DND-41 (cell line): ENCODE results near the gene PPP1R1B.

Source experiments
- ATAC-seq: fragments of 200-7000 bp; cut with Tn5 transposase; 3 replicates; pipeline ENCODE4 v1.9.1; 2021; ENCODE audit warnings: low read depth; ENCODE audit not compliant: insufficient read depth
- DNase-seq: peaks from one replicate; pipeline ENCODE4 v3.0.0-alpha.2; 2020
- H2AFZ ChIP-seq: 2 replicates; pipeline ENCODE4 v1.6.0; 2012; ENCODE audit warnings: low read depth, low read length
- H3K27ac ChIP-seq: 2 replicates; pipeline ENCODE4 v1.5.1; 2012; ENCODE audit warnings: low read length, inconsistent platforms
- H3K27me3 ChIP-seq: fragments of 200-600 bp; sonication (generic); 2 replicates; pipeline ENCODE4 v1.6.0; 2012; ENCODE audit warnings: low read length, mild to moderate bottlenecking, inconsistent platforms; ENCODE audit not compliant: insufficient read depth, poor library complexity
- H3K36me3 ChIP-seq: 2 replicates; pipeline ENCODE4 v1.5.1; 2012; ENCODE audit warnings: low read length, inconsistent platforms; ENCODE audit not compliant: insufficient read depth
- H3K4me1 ChIP-seq: 2 replicates; pipeline ENCODE4 v1.5.1; 2012; ENCODE audit warnings: mild to moderate bottlenecking, low read length; ENCODE audit not compliant: insufficient read depth
- H3K4me2 ChIP-seq: 2 replicates; pipeline ENCODE4 v1.6.0; 2012; ENCODE audit warnings: mild to moderate bottlenecking, moderate library complexity, low read length, inconsistent platforms; ENCODE audit not compliant: insufficient read depth
- H3K4me3 ChIP-seq, 2 experiments: fragments of 200-600 bp in 1 of 2; shearing (Covaris generic) in 1 of 2; 2 replicates each; pipeline ENCODE4 v1.5.1; 2012 to 2016; ENCODE audit warnings: inconsistent platforms in 2 of 2, low read length in 2 of 2, mild to moderate bottlenecking in 2 of 2, low read depth in 1 of 2, moderate library complexity in 1 of 2
- H3K79me2 ChIP-seq: 2 replicates; pipeline ENCODE4 v1.6.0; 2012; ENCODE audit warnings: low read length, inconsistent platforms; ENCODE audit not compliant: insufficient read depth
- H3K9ac ChIP-seq: 2 replicates; pipeline ENCODE4 v1.6.0; 2012; ENCODE audit warnings: low read depth, mild to moderate bottlenecking, inconsistent platforms, low read length, moderate library complexity
- H3K9me3 ChIP-seq: 2 replicates; pipeline ENCODE4 v1.5.1; 2012; ENCODE audit warnings: low read length, moderate library complexity, mild to moderate bottlenecking, inconsistent platforms; ENCODE audit not compliant: insufficient read depth, severe bottlenecking
- H4K20me1 ChIP-seq: 2 replicates; pipeline ENCODE4 v1.6.0; 2012; ENCODE audit warnings: low read length; ENCODE audit not compliant: insufficient read depth
- EZH2 ChIP-seq: IDR thresholded peaks from 3 replicates; pipeline ENCODE4 v1.6.1; 2012; ENCODE audit warnings: borderline replicate concordance, low read depth, mild to moderate bottlenecking, moderate library complexity, low read length, inconsistent platforms; ENCODE audit not compliant: severe bottlenecking
- TF ChIP-seq, protein P1 (sequence below): IDR thresholded peaks from 2 replicates; pipeline ENCODE4 v1.5.1; 2012; ENCODE audit warnings: borderline replicate concordance, low read length, moderate library complexity, mild to moderate bottlenecking; ENCODE audit not compliant: poor library complexity, severe bottlenecking; ENCODE audit errors: extremely low read depth

Gene PPP1R1B

DNA sequence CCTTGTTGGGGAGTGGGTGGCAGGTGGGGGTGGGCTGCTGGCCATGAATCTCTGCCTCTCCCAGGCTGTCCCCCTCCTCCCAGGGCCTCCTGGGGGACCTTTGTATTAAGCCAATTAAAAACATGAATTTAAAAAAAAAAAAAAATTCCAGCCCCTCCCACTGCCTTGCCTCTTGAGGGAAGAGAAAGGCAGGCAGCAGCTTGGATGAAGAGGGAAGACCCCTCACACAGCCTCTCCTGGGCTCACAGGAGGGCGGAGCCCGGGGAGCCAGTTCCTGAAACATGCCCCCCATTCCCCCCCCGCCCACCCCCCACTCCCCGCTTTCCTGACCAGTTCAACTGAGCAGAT, 36.6 kb downstream of the PPP1R1B start:
- H4K20me1 ChIP-seq, result peaks cover 21% of the 10 kb centered on the region
- H3K4me3 ChIP-seq, result no peak overlapping the region
- DNase-seq (no peak), ATAC-seq (no peak)
- no peak overlapping the region for H3K9ac ChIP-seq
- no peaks in the 10 kb centered on the region for H3K9me3 ChIP-seq
- H3K4me2 ChIP-seq, result no peak overlapping the region
- peaks cover 47% of the 10 kb centered on the region for H3K36me3 ChIP-seq
- no peaks in the 10 kb centered on the region for H3K27me3 ChIP-seq
- TF ChIP-seq, protein P1, sequence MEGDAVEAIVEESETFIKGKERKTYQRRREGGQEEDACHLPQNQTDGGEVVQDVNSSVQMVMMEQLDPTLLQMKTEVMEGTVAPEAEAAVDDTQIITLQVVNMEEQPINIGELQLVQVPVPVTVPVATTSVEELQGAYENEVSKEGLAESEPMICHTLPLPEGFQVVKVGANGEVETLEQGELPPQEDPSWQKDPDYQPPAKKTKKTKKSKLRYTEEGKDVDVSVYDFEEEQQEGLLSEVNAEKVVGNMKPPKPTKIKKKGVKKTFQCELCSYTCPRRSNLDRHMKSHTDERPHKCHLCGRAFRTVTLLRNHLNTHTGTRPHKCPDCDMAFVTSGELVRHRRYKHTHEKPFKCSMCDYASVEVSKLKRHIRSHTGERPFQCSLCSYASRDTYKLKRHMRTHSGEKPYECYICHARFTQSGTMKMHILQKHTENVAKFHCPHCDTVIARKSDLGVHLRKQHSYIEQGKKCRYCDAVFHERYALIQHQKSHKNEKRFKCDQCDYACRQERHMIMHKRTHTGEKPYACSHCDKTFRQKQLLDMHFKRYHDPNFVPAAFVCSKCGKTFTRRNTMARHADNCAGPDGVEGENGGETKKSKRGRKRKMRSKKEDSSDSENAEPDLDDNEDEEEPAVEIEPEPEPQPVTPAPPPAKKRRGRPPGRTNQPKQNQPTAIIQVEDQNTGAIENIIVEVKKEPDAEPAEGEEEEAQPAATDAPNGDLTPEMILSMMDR, result no peak
- no peak for TF ChIP-seq EZH2
- H3K4me1 ChIP-seq, result no peaks in the 10 kb centered on the region
- H3K27ac ChIP-seq, result no peak overlapping the region
- H2AFZ ChIP-seq, result no peak overlapping the region
- H3K79me2 ChIP-seq, result no peaks in the 10 kb centered on the region

GRCh38 chr17:39663688-39664580, 37.2 kb downstream of the PPP1R1B start:
- Histone ChIP-seq H3K9ac (no peak overlapping the region), H3K9me3 (no peaks in the 10 kb centered on the region), H3K27me3 (no peaks in the 10 kb centered on the region), H3K27ac (no peak overlapping the region), H4K20me1 (peaks cover 21% of the 10 kb centered on the region), H2AFZ (no peak overlapping the region), H3K4me3 (no peak overlapping the region), H3K4me1 (no peaks in the 10 kb centered on the region), H3K4me2 (no peak overlapping the region), H3K36me3 (peaks cover 41% of the 10 kb centered on the region), H3K79me2 (no peaks in the 10 kb centered on the region)
- TF ChIP-seq, protein P1, result no peak
- no peak for TF ChIP-seq EZH2
- DNase-seq, result no peak
- ATAC-seq, result no peak

DNA sequence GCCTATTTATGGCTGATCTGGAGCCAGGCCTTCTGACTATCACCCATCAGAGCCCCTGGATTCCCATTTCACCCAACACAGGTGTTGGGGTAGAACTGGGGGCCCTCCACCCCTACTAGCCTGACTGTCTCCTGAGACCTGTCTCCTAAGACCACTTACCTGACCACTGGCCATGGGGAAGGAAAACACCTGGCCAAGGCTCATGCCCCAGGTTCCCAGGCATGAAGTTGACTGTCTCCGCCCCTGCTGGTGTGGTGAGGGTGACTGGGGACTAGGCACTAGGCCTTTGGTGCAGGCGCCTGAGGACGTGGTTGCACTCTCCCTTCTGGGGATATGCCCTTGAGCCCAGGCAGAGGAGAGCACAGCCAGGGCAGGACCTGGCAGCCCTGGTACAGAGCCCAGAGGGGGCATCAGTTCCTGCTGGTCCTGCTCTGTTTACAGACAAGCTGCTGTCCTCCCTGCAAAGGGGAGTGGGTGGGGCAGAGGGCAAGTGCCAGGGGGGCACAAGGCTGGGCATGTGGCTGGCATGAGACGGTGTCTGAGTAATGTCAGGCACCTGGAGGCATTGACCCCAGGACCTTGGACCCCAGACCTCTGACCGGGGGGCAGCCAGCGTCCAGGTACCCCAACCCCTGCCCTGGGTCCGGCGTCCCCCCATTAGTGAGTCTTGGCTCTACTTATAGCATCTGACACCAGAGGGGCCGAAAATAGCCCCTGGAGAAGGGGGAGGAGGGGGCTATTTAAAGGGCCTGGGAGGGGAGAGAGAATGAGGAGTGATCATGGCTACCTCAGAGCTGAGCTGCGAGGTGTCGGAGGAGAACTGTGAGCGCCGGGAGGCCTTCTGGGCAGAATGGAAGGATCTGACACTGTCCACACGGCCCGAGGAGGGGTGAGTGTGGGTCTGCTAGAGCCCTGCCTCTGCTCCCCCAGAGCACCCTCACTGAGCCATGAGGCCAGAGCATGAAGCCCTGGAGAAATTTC, 38.1 kb downstream of the PPP1R1B start, which contains the start of gene TCAP:
TCAP (plus strand) TSS at position 769 of the 981 bp plus-strand sequence; CDS start at position 780, 11 bp downstream.
- peak; percentile 27; the same call in 2 of the 3 replicates for ATAC-seq
- H3K27ac ChIP-seq, result no peak within 1 kb of the TSS
- H3K4me1 ChIP-seq, result no peaks in the 10 kb centered on the region
- H3K4me3 ChIP-seq, result no peak within 1 kb of the TSS
- H3K27me3 ChIP-seq, result no peaks in the 10 kb centered on the region
- no peak within 1 kb of the TSS for H3K9ac ChIP-seq
- H3K9me3 ChIP-seq, result no peaks in the 10 kb centered on the region
- TF ChIP-seq, protein P1, result no peak
- no peak for TF ChIP-seq EZH2
- peaks cover 21% of the 10 kb centered on the region; the same call in 1 of the 2 replicates for H4K20me1 ChIP-seq
- H3K4me2 ChIP-seq, result no peak within 1 kb of the TSS
- H2AFZ ChIP-seq, result no peak within 1 kb of the TSS
- H3K79me2 ChIP-seq, result no peaks in the 10 kb centered on the region
- DNase-seq, result no peak
- peaks cover 33% of the 10 kb centered on the region for H3K36me3 ChIP-seq
